GM21360 (cell line): ENCODE data around the gene ACAN.

Experiments used
- ATAC-seq: cut with Tn5 transposase; IDR thresholded peaks from one replicate; pipeline ENCODE4 v1.9.1; 2021; ENCODE audit warnings: mild to moderate bottlenecking, moderate library complexity; ENCODE audit not compliant: unreplicated experiment

The ACAN gene

DNA sequence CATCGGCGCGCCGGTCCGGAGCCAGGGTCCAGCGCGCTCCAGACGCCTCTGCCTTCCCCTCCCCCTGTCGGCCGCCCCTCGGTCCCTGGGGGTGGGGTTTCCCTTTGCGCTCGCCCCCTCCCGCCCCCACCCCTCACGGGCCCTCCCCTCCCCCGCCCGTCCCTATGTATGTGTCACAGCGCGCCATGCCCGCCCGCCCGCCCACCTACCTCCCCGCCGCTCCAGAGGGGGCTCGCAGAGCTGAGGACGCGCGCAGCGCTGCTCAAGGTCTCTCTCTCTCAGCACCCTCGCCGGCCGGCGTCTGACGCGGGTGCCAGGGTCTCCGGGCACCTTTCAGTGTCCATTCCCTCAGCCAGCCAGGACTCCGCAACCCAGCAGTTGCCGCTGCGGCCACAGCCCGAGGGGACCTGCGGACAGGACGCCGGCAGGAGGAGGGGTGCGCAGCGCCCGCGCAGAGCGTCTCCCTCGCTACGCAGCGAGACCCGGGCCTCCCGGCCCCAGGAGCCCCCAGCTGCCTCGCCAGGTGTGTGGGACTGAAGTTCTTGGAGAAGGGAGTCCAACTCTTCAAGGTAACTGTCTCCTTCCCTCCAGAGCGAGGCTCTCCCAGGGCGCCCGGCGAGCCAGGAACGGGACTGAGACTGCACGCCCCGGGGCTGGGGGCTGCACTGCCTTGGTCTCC lies at the start of gene ACAN:
Gene ACAN, plus strand, starts transcription at position 196 of the 679 bp plus-strand sequence. CDS start 32,771 bp downstream, outside the sequence.
- no peak for ATAC-seq

DNA sequence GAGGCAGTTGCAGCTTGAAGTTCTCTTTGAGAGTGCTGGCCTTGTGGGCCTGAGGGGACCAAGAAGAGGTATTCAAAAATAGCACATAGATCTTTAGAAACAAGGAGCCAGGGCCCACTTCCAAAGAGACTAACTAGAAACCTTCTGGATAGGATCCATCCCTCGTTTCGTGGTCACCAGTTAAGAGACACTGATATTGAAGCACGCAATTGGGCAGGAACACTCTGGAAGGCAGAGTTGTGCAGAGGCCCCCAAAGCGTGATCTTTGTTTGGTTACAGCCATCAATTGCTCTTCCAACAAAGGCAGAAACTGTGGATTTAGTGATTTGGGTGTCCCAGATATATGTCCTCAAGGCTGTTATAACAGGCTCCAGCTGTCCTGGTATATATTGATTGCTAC lies 46.7 kb upstream of the ACAN start:
- no peak for ATAC-seq

DNA sequence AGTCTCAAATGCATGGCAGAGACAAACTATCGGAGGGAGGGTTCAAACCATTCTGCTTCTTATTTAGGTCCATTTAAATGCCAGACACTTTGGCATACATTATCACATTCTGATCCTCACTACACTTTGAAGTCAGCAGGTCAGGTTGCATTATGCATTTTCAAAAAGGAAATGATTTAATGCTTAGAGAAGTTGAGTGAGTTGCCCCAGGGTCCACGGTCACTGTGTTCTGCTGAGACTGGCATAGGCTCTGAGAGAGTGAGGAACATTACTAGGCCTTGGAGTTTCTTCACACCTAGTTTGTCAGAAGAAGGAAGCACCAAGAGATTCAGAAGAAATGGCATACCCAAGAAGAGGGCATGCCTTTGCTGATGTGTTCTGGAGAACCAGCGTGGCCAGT lies 46.3 kb upstream of the ACAN start:
- ATAC-seq: no peak

DNA sequence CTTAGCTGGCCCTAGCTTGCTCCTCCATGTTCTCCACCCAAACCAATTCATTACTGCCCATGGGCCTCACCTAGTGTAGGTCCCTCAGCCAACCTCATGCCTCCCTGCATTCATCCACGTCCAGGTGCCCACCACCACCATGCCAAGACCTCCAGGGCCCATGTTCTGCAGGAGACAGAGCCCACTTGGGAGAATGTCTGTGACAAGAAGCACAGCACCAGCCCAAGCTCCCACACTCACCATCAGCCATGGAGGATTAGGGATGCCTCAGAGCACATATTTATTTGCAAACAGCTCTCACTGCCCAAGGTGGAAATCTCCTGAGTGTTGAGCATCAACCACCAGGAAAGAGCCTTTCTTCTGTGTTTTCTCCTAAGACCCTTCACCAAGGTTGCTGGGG lies 43.4 kb upstream of the ACAN start:
- no peak for ATAC-seq

DNA sequence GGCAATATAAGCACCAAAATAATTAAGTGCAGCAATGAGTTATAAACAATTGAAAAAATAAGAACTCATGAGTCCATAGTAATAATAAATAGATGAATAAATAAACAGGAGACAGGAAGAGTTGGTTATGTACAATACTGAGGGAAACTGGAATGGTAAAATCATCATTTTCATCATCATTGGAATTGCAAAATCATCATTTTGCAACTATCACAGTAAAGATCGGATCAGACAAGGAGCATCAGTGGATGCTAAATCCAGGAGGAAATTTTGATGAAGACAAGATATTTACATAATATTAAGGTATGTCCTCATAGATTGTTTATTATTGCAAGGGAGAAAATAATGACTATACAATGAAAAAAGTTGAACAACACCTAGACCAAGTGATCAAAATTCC lies 38.8 kb upstream of the ACAN start:
- no peak for ATAC-seq

DNA sequence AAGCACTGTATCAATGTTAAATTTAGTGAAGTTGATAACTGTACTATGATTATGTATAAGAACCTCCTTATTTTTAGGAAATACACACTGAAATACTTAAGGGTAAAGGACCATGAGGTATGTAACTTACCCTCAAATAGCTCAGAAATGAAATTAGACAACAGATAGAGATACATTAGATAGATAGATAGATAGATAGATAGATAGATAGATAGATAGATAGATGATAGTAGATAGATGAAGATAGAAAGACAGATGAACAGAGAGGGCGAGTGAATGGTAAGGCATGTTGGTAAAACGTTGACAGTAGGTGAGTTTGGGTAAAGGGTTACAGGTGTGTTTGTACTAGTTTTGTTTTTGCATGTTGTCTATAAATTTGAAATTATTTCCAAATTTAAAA lies 38.0 kb upstream of the ACAN start:
- ATAC-seq: no peak

DNA sequence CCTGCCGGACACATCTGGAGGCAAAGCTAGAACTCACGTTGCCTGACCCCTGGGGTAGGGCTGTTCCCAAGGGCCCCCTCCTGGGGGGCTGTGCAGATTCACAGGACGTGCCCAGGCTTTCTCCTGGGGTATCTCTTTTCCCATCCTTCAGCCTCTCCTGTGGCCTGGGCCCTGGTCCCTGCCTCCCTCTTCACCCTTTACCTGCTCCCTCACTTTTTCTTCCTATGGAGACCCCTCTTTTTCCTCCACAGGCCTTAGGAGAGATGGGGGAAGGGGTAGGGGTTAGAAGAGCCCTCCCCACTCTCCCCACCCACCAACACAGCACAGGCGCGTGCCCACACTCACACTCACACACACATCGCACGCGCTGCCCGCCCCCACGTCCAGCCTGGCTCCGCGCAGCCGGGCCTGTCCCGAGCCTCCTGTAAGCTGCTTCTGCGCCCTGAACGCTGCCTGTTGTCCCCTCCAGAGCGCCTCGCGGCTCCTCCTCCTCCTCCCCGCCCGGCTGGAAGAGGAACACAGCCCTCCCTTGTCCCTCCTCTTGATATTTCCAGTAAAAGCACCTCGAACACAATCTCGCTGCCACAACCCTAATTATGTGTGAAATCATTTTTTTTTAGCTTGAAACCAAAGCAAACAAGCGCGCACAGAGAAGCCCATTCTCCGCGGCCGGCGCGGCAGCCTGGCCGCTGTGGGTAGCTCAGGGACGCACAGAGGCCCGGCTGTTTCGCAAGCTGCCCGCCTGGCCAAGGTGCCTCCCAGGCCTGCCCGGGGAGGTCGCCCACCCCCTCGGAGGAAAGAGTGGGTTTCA lies 33.9 kb upstream of the ACAN start:
- ATAC-seq: no peak

DNA sequence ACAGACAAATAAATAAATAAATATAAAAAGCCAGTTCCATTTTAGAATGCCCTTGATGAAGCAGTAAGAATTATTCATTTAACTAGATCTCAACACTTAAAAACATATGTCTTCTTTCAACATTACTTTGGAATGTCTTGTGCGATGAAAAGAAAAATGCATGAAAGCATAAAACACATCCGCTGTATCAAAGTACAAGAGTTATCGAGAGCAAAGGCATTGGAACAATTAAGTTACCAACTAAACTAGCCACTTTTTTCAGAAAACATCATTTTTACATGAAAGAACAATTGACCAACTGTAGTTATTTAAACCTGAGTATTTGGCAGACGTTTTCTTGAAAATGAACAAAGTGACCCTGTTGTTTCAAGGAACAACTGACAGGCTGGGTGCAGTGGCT lies 27.5 kb upstream of the ACAN start:
- ATAC-seq: no peak

DNA sequence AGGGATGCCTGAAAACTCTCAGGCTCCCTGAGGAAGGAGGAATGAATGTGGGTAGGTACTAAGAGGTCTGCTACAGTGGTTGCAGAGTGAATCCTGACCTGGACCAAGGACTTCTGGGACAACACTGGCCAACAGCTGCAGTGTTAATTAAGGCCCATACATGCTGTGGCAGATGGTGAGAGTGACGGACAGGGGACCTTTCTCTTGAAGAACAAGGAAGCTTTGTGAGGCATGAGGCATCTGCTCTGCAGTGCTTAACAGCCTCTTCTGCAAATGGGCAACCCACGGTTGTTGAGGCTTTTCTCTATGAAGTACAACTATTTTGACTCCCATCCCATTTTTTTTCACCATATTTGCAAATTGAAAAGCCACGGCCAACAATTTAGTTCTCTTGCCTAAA lies 26.6 kb upstream of the ACAN start:
- ATAC-seq: no peak

DNA sequence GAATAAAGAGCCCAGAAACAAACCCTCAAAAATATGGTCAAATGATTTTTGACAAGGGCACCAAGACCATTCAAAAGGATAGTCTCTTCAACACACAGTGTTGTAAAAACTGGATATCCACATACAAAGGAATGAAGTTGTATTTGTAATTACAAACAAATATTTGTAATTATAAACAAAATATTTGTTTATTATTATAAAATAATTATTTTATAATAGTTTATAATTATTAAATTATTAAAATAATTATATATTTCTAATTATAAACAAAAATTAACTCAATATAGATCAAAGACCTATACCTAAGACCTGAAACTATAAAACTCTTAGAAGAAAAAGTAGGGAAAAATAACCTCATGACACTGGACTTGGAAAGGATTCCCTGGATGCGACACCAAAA lies 23.3 kb upstream of the ACAN start:
- ATAC-seq: no peak

DNA sequence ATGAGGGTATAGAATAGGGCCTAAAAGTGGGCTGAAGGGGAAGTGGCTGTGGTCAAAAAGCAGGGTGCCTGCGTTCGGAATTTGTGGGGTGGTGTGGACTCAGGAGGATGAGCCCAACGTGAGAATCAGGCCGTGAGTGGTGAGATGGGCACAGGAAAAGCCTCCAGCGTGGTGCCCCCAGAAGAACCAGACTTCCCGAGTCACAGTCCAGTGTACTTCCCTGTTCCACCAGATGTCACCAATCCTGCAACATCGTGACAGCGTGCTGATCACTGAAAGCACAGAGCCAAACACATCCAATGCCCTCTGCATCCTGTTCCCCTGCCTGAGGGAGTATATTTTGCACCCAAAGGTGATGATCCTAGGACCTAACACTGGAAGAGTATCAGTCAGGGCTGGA lies 20.8 kb upstream of the ACAN start:
- no peak for ATAC-seq

DNA sequence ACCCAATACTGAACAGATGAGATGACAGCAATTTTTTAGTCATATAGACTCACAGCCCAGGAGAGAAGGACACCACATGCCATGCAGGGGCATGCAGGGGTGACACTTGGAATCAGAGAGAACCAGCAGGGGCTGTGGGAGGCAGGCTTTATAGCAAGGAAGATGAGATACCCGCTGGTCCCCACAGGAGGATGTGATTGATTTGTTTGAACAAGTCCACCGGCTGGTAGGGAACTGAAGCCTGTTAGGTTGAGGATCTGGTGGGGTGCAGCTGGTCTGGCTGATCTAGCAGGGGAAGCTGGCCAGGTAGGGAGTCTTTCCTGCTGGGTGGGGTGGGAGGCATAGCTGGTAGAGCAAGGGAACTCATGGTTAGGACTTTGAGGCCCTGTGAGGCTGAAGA lies 18.0 kb upstream of the ACAN start:
- no peak for ATAC-seq

DNA sequence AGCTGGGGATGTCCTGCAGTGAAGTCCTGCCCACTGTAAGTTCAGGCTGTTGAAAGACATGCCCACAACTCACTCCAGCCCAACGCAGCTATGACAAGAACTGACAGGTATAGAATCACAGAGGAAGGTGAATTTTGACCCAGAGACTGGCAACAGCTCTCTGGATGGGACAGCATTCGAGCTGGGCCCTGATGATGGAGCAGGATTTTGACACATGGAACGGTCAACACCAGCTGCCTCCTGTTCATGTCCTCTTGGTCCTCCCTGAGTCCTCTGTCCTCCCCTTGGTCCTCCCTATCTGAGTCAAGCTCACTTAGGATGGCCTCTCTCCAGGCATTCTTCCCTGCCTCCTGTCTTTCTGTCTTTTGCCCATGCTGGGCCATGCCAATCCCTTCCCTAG lies 15.2 kb upstream of the ACAN start:
- no peak for ATAC-seq

DNA sequence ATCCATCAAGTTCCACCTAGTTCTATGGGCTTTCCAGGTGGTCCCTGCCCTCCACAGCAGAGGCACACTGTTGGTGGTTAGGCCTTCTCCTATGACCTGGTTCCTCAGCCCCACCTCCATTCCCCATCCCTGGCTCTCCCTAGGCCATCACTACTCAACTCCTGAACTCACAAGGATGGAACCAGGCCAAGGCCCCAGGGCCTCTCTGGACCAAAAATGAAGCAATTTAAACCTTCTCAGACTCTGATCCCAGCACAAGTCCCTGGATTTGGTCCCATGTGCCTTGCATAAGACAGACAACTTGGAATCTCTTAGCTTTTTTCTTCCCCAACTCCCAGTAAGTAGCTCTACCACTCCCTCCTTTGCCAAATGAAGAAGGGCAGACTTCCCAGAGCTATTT lies 14.4 kb upstream of the ACAN start:
- no peak for ATAC-seq

DNA sequence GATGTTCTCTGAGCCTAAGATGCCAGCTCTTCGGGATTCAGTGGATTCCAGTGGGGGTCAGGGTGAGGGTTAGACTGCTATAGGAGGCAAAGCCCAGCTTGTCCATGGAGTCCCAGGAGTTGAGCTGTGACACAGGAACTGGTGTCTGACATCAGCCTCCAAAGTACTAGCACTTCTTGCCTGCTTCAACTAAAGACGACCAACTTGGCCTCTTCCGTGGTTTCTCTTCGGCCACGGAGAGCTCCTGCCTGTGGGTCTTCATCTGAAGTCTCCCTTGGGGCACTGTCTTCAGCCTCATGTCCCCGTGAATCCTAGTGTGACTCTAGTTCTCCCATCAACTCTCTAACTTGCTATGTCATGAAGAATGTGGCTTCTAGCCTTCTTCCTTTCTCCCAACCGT lies 12.8 kb upstream of the ACAN start:
- no peak for ATAC-seq

DNA sequence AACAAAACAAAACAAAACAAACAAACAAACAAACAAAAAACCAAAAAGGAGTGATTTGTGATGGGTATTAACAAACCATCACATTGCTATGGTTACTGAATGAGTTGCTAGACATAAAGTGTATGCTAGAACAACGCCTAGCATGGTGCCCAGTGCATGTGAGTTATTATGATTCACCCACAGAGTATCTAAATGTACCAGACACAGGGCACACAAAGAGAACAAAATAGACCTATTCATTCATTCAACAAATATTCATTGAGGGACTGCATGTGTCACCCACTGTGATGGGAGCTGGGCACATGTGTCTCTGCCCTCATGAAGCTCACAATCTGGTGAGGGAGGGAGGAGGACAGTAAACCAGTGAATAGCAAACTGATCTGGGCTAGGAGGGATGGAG lies 11.6 kb upstream of the ACAN start:
- no peak for ATAC-seq

DNA sequence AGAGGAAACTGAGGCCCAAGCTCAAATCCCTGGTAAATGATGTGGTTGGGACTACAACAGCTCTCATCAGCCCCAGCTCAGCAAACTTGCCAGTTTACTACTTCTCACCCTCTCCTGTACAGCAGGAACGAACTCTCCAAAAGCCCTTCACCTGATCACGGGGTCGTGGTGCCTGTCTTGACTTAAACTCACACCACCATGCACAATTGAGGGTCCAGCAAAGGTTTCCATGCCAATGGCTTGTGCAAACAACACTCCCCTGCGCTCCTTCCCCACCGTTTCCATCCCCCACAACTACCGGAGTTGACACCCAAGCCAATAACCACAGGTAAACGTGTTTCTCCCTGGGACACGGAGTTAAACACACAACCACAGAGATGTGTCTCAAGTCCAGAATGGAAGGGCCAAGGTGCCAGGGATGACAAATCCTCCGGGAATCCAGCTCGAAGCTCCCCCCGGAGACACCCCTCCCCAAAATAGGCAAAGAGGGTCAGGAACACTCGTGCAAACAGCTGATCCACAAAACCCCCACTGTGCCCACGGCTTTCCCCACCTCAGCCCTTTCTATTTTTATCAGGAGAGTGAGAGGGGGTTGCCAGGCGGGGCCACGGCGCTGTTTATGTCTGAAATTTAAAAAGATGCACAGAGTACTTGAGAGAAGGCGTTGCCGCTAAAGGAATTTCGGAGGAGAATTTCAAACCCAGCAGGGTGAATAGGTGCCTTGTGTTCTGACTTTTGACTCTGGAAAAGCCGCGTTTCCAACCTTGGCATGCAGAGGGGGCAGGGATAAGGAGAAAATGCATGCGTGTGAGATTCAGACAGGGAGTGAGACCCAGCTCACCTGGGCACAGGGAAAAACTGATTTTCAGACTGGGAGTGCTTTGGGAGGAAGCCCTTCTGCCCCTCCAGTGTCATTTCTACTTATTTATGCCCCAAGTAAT lies 10.6 kb upstream of the ACAN start:
- ATAC-seq: no peak

DNA sequence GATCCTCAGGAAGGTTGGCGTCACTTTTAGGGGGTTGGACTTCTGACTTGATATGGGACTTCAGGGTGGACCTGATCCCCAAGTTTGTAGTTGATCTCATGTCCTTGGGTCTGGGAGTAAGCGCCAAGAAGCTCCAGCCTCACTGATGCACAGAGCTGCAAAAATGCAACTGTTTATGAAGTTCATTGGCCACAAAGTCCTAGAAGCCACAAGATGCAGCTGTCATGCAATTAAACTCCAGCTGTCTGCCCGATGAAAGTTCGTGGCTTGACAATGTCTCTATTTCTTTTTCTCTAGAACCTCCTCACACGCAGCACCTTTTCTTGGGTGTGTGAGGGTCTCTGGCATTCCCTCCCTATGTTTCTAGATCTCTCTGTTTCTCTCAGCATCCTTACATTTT lies 9.2 kb upstream of the ACAN start:
- ATAC-seq: no peak

DNA sequence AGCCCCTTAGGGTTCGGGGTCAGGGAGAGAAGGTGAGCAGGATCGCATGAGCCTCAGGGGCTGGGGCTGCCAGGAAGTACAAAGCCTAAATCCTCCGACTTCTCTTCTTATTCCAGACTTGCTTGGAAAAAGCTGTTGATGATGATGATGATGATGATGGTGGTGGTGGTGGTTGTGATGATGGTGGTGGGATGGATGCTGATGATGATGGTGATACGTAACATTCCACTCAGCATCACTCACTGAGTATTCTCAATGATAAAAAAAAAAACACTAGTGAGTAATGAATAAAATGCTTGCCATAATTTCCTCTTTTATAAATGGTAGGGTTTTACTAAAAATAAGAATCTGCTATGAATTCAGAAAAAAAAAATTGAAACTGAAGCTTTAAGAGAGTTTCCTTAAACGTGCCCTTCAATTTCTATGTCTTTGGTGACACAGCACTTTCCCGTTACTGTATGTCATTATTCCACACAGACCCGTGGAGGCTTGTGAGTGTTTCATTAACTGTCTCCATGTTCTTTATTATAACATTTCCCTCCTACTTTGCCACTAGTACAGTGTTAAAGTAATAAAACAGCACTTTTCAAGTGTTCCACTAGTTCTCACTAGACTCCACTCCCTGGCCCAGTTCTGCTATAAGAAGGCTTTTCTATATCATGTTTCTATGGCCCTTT lies 5.4 kb upstream of the ACAN start:
- ATAC-seq: no peak

DNA sequence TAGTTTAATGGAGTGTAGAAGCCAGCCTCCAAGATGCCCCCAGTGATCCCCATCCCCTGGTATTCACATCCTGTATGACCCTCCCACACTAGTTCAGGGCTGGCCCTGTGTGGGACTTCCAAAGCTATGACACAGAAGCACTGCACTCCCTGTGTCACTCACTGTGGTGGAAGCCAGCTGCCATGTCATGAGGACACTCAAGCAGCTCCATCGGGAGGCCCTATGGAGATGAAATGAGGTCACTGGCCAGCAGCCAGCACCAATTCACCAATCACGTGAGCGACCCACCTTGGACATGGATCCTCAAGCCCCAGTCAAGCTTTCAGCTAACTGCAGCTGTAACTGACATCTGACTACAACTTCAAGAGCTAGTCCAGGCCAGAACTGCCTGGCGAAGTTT lies 3.9 kb upstream of the ACAN start:
- no peak for ATAC-seq

DNA sequence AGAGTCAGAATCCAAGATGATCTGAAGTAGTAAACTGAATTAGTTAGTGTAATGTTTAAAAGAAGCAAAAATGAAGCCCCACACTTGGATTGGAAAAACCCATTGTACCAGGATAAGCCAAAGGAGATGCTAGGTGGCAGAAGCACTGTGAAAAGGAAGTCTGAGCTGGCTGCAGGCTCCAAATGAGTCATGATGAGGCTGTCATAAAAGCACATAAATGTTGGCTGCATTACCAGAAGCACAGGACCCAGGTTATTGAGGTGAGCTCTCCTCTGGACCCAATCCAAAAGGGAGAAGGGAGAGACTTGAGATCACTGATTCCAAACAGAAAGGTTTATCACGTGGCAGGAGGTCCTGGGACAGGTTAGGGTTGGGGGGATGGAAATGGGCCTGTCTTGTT lies 3.2 kb upstream of the ACAN start:
- ATAC-seq: no peak
